ENCODE measurements around the gene NAV2. TPM values are rescaled to one million over a fixed set of nuclear protein-coding genes. Genes with fewer than 3 reads are reported as not detected.

Gene NAV2
- total RNA-seq, 1 experiment from 2014 or later, result 46.3 TPM

- WGBS (ENCODE audit: extremely low coverage, insufficient read length, low lambda C conversion rate), result no CpG with 5 or more reads among the region's 8 CpGs
- H3K9ac ChIP-seq (ENCODE audit: extremely low read depth, insufficient read length, low read length), result no peak overlapping the region
Observed at GRCh38 chr11:20126724-20127123, 414.1 kb downstream of the NAV2 start.

More at GRCh38 chr11:20126724-20127123, 414.1 kb downstream of the NAV2 start:
- Histone ChIP-seq H3K27me3 (ENCODE audit: insufficient read depth, low read length) (peaks cover 6% of the 10 kb centered on the region; the same call in 1 of the 2 replicates), H4K5ac (ENCODE audit: insufficient read length, low read depth, low read length) (no peak overlapping the region), H4K91ac (ENCODE audit: insufficient read length, low read depth, low read length) (no peak overlapping the region), H3K56ac (ENCODE audit: insufficient read length, low read depth, low read length) (no peak overlapping the region), H3T11ph (ENCODE audit: low read length) (no peak overlapping the region), H3K79me1 (ENCODE audit: insufficient read depth, low read depth, low read length, poor library complexity, severe bottlenecking) (no peaks in the 10 kb centered on the region), H3K23ac (ENCODE audit: insufficient read length, low read depth, low read length) (no peak overlapping the region), H3K4ac (ENCODE audit: low read depth, low read length) (no peak overlapping the region), H2AK5ac (ENCODE audit: insufficient read length, low read length) (no peak overlapping the region), H3K18ac (ENCODE audit: insufficient read length, low read depth, low read length) (no peak overlapping the region), H3K14ac (ENCODE audit: insufficient read depth, low read length) (no peak overlapping the region), H3K9me3 (ENCODE audit: control insufficient read depth, low read depth, low read length) (no peaks in the 10 kb centered on the region), H3K4me1 (ENCODE audit: insufficient read depth, low read length) (no peaks in the 10 kb centered on the region), H2BK15ac (ENCODE audit: low read depth, low read length) (no peak overlapping the region), H3K4me2 (ENCODE audit: insufficient read depth, insufficient read length, low read length) (no peak overlapping the region), H3K23me2 (ENCODE audit: insufficient read length, low read depth, low read length, poor library complexity, severe bottlenecking) (peaks cover 1% of the 10 kb centered on the region), H2BK5ac (ENCODE audit: insufficient read length, low read length) (no peak overlapping the region), H2BK12ac (ENCODE audit: insufficient read length, low read depth, low read length) (no peak overlapping the region), H2BK20ac (ENCODE audit: low read depth, low read length, poor library complexity, severe bottlenecking) (no peak overlapping the region), H4K8ac (replicated peaks; ENCODE audit: insufficient read length, low read depth, low read length) (no peak overlapping the region), H4K20me1 (ENCODE audit: control insufficient read depth, insufficient read depth, insufficient read length) (no peaks in the 10 kb centered on the region), H3K79me2 (ENCODE audit: insufficient read depth, low read length) (no peaks in the 10 kb centered on the region), H2AFZ (ENCODE audit: low read length) (no peak overlapping the region), H2BK120ac (ENCODE audit: low read depth, low read length, poor library complexity, severe bottlenecking) (no peak overlapping the region), H3K27ac (ENCODE audit: insufficient read length, low read depth, low read length) (no peak overlapping the region)
- peaks cover 19% of the 10 kb centered on the region for H3K27me3 Mint-ChIP-seq (ENCODE audit: low read depth)
- no peaks in the 10 kb centered on the region for H3K36me3 Mint-ChIP-seq (ENCODE audit: insufficient read depth in 1 of 3, low read depth in 3 of 3)
- no peak overlapping the region for H3K4me3 Mint-ChIP-seq
- no peak for TF ChIP-seq CTCF (conservative IDR thresholded peaks at IDR 0.05)
- H3K27ac Mint-ChIP-seq, result no peak overlapping the region
- peaks cover 7 to 8% of the 10 kb centered on the region in 2 experiments for H3K4me1 Mint-ChIP-seq
- H3K9me3 Mint-ChIP-seq, result no peaks in the 10 kb centered on the region
- DNase-seq, result no peak
